HG02840 (cell line): Measurements from ENCODE around the gene TOE1.

Experiments used
- ATAC-seq: cut with Tn5 transposase; IDR thresholded peaks from one replicate; pipeline ENCODE4 v1.9.1; 2021; ENCODE audit warnings: mild to moderate bottlenecking, moderate library complexity, moderate number of reproducible peaks; ENCODE audit not compliant: unreplicated experiment, low FRiP score

Gene TOE1

DNA sequence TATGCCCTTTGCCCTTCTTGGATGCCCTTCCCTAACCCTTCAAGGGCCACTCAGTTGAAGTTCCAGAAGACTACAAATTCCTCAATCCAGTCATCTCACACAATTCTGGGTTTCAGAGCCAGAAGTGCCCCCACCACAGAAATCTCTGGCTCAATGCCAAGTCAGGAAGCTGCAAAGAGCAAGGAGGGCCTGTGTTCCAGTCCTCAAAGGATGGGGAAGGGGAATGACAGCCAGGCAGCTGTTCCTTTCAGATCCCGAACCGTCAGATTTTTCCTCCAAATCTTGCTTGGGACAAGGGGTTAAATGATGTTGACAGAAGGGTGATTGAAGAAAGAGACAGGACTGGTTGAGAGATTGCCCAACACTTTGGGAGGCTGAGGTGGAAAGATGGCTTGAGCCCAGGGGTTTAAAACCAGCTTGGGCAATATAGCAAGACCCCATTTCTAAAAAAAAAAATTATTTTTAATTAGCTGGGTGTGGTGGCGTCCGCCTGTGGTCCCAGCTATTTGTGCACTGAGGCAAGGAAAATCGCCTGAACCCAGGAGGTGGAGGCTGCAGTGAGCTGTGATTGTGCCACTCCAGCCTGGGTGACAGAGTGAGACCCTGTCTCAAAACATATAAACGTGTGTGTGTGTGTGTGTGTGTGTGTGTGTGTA, 14.0 kb upstream of the TOE1 start:
- no peak for ATAC-seq

DNA sequence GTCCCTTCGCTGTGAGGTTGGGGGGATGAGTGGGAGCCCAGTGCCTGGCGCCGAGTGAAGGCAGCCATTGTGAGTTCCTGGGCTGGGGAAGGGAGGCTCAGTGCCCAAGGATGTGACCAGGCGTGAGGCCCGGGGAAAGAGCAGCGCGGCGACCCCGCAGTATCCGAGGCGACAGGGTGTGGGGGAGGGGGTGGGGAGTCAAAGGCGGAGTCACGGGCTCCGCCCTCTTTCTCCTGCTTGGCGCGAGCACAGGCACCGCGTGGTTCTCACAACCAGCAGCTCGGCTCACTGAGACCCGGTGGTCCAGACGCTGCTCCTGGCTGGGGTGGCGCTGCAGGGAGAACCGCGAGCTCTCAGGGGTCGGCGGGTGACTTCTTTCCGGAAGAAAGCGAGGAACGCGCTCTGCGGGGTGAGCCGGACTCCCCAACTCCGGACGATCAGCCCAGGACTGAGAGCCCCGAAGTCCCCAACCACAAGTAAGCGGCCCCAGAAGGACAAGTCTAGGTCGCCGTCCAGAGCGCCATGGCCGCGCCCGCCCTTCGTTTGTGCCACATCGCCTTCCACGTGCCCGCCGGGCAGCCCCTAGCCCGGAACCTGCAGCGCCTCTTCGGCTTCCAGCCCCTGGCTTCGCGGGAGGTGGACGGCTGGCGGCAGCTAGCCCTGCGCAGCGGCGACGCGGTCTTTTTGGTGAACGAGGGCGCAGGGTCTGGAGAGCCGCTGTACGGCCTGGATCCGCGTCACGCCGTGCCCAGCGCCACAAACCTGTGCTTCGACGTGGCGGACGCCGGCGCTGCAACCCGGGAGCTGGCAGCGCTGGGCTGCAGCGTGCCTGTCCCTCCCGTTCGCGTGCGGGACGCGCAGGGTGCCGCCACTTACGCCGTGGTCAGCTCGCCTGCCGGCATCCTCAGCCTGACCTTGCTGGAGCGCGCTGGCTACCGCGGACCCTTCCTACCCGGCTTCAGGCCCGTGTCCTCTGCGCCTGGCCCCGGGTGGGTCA, 13.0 kb upstream of the TOE1 start, which contains the start of gene HPDL:
HPDL (plus strand) TSS at position 269 of the 997 bp plus-strand sequence; CDS start at position 523, 254 bp downstream.
- ATAC-seq: no peak

DNA sequence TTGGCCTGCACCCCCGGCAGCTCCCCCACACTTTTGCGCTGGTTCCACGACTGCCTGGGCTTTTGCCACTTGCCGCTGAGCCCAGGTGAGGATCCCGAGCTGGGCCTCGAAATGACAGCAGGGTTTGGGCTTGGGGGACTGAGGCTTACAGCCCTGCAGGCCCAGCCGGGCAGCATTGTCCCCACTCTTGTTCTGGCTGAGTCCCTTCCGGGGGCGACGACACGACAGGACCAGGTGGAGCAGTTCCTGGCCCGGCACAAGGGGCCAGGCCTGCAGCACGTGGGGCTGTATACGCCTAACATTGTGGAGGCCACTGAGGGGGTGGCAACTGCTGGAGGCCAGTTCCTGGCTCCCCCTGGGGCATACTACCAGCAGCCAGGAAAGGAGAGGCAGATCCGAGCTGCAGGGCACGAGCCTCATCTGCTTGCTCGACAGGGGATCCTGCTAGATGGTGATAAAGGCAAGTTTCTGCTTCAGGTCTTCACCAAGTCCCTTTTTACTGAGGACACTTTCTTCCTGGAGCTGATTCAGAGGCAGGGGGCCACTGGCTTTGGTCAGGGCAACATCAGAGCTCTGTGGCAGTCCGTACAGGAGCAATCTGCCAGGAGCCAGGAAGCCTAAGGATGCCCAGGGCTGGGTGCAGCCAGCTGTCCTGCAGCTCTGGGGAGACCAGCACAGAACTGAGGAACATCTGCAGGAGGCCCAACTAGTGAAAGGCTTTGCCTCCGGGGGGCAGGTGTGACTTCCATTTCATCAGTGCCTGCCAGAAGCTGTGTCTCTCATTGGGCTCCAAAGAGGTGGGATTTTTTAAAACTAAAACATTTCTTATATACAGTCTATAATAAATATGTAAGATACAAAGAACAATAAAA, 12.1 kb upstream of the TOE1 start:
- no peak for ATAC-seq

DNA sequence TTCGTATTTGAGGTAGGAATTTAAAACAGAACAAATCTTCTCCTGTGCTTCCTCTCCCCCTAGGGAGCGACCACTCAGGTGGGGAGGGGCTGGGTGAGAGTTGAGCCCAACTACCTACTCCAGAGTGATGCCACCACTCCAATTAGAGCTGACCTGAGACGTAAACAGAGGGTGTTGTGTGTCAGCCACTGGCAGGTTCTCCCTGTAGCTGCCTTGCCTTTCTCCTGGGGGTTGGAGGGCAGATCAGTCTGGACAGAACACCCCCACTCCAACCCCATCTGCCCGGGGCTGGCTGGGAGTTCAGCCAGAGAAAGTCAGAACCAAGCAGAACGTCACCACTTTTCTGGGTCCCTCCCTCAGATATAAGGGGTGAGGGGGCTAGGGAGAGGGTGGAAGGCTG, 11.3 kb upstream of the TOE1 start:
- no peak for ATAC-seq

DNA sequence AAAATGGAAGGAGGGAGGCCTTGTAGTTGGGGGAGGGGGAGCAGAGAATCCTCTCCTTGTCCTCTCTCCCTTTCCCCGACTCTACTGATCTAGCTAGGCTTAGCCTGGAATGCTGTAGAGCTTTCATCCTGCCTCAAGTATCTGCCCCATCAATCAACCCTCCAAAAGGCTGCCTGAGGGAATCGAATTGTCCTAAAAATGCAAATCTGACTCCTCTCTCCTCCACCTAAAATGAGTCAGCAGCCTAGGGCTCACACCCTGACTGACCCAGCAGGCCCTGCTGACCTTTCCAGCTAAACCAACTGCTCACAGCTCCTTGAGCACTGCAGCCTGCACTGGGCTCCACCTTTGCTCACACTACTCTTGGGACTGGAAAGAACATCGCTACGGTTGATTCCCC, 10.5 kb upstream of the TOE1 start:
- no peak for ATAC-seq

DNA sequence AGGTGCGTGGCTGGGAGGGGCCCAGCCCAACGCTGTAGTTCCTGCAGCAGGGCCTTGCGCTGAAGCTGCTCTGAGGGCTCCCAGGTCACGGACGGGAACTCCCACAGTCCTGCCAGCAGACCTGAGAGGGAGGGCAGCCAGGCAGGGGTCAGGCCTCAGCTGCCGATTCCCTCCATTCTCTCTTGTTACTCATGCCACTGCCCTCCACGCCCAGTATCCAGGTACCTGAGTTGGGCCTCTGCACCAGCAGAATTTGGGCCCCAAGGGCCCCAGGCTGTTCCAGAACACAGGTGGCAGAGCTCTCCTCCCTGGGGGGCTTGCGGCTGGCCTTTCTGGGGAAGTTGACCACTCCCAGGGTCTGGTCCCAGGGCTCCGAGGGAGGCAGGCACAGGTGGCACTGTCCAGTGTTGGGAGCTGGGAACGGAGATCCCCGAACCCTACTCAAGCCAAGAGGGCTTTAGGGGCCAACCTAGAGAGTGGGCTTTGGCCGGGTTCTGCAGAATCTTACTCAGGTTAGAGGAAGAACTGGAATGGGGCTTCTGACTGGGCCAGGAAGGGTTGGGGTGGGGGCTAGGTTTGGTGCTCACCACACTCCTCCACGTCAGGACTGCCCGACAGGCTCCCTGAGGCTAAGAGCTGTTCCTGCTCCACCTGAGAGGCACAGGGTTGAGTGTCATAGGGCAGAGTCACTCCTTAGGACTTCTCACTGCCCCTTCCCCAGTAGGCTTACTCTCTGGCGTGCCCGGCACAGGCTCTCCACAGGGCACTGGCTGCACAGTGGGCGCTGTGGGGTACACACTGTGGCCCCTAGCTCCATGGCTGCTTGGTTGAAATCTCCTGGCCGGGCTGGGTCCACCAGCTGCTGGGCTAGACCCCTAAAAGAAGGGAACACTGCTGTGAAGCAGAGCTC, 8.3 kb upstream of the TOE1 start:
- no peak for ATAC-seq

DNA sequence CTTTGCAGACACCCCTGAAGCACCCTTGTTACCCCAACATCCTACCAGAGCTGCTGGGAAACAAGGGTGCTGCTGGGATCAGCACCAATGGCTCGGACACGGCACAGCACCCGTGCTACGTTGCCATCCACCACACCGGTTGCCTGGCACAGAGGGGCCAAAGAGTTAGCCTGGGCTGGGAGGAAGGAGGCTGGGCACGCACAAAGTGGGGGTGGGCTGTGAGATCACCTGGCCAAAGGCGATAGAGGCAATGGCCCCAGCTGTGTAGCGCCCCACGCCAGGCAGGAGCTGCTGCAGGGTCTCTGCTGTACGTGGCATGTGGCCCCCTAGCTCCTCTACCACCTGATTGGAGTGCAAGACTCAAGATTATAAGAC, 7.6 kb upstream of the TOE1 start:
- no peak for ATAC-seq

DNA sequence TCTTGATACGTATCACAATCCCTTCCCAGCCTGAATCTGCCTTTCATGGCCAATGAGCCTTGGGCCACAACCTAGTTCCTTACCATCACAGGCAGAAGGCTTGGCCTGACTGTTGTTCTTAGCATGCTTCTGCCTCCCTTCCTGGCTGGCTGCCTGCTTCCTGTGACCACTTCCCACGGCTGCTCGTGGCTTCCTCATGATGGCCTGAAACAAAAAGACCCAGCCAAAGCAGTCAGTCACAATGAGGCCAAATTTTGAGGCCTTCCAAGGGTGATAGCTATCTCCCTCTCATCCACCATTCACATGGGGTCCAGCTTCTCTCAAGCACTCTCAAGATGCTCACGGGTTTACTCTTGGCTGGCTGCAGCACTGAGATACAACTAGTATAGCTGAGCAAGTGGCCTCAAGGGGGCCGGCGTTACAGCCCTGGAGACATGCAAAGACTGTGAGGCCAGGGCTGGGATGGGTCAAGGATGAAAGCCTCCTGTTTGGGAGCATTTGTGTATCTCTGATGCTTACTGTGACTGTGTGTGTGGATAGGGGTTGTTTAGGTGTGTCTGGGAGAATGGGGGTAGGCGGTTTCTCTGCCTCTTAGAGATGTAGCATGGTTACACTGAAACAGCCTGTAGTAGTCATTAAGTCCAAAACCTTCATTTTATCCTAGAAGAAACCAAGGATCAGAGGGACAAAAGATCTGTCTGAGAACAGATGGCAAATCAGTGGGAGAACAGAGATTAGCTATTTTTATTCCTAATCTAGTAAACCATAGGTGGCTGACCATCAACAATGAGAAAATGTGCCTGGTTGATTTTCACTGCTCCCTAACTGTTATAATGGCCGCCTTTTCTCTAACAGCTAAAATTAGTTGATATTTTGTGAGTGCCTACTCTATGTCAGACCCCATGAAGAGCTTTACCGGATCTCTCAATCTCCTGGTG, 5.4 kb upstream of the TOE1 start:
- no peak for ATAC-seq

DNA sequence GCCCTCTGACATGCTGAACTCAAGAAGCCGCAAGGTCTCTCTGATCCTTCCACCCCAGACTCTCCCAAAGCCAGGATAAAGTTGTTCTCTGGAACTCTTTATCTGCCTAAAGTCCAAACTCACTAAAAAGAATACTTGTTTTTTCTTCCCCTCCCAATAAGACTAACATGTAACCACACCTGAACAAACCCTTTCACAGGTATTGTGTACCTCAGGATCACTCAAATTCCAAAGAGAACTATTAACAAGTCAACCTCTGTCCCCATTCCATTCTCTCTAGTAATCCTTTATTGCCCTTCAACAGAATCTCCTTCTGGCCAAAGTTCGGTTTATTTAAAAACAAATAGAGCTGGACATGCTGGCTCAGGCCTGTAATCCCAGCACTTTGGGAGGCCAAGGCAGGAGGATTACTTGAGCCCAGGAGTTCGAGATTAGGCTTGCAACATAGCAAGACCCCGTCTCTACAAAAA, 4.1 kb upstream of the TOE1 start:
- ATAC-seq: no peak

DNA sequence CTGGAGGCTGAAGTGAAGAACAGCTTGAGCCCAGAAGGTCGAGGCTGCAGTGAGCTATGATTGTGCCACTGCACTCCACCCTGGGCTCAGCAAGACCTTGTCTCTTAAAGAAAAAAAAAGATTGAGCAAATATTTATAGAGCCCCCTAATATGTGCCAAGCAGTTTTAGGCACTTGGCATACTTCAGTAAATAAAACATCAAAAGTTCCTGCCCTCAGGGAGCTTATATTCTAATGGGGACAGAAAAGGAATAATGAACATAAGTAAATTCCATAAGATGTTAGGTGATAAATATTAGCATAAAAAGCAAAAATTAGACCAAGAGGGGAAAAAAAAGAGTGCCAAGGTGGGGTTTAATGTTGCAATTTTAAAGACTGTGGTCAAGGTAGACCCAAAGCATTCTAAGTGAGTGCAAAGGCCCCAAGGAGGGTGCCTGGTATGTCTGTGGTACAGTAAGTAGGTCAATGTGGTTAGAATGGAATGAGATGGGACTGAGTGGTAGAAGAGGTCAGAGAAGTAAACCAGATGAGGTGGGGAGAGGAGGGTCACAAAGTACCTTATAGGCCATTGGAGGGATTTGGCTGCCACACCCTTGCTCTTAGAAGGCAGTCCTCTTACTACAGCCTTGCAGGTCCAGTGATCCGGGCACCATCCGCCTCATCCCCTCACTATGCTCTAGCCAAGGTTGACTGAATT, 2.2 kb upstream of the TOE1 start:
- ATAC-seq: no peak

DNA sequence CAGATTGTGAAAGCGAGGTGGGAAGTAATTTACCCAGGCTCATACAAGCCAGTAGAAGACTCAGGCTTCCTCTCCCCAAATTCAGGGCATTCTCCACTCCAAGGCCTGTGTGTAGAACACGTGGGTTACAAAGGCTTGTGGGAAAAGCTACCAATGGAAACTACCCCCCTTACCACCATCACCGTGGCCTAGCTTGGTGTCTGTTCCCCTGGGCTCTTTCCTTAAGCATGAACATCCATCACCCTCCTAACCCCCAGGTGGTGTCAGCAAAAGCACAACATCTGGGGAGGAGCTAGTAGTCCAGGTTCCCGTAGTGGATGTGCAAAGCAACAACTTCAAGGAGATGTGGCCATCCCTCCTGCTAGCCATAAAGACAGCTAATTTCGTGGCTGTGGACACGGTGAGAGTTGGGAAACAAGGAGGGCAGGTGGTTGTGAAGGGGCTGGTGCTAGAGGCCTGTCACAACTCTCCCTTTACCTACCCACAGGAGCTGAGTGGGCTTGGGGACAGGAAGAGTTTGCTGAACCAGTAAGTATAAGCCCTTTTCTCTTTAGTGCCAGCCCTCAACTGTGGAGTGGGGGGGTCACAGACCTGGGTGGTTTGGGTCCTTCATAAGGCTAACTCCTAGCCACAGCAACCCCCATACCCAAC, 971 bp downstream of the TOE1 start:
- no peak for ATAC-seq

DNA sequence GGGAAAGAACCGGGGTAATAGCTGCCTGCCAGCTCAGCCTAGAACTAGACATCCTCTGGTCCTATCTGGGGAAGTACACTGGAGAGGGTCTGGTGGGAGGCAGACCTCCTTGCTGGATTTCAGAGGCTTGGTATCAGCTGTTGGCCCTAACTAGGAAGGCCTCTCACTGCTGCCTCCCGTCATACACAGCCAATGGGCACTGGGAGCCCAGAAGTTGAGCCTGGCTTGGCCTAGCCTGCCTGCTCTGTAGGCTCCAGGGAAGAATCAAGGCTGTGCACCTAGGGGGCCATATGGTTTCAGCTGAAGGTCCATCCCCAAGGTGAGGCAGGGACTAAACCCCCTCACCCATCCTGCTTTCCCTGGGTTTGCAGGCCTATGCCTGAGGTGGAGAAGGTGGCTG, 4.5 kb downstream of the TOE1 start:
- ATAC-seq: no peak

DNA sequence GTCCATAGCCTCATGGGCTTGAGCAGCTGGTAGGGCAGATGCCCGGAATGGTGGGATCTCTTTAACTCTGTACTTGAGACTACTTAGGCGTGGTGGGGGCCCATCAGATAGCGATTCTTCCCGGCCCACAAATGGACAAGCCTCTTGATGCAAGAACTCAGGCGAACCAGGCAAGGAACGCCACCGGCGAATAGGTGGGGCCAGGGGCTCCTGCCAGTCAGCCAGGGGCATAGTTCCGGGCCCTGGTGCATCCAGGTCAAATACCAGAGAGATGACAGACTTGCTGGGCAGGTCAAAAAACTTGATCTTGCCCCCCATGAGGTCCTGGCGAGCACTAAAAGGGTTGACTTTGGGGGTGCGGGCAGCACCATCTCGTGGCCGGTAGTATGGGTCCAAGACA, 5.0 kb downstream of the TOE1 start:
- ATAC-seq: no peak

DNA sequence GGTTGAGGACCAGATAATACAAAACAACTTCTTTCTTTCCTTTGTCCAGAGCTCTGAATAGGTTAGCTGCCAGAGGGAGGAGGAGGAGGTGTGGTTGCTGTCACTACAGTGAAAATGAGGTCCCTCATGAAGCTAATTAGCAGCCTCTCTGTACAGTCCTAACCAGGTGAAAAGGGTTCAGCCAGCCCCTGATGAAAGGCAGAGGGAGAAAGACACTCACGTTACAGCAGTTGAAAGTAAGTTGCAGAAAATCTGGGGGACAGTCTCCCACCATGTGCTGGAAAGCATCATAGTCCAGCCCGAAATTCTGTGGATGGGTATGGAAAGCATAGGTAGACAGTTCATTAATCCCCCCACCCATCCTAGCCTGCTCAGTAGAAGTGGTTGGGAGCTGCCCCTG, 6.5 kb downstream of the TOE1 start:
- ATAC-seq: no peak

DNA sequence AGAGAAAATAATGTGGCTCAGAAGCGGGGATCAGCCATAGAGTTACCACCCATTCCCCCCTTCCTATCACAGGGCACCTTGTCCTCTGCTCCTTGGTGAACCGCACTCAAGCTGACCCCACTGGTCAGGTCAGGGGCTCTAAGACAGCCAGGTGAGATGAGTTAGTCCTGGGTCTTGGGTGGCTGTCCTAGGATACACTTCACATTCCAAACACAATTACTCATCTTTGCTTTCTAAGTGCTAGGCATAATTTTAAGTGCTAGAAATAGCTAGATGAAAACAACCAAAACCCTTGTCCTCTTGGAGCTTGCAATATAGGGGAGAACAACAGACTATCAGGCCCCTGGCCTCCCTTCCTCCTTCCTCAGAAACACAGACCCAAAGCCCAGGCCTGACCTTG, 8.1 kb downstream of the TOE1 start:
- ATAC-seq: no peak

DNA sequence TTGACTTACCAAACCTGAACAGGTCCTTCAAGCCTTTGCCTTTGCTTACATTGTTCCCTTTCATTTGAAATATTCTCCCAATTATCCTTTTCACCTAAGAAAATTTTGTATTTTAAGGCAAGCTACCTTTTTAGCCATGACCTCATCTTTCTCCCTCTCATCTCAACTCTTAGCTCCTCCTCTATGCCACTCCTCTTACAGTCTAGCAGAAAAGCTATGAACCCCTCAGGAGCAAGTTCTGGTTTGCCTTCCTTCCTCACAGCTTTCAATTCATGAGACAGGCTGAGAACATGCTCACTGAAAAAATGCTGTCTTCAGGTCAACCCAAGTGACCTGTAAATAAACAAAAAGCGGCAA, 8.6 kb downstream of the TOE1 start:
- ATAC-seq: no peak

DNA sequence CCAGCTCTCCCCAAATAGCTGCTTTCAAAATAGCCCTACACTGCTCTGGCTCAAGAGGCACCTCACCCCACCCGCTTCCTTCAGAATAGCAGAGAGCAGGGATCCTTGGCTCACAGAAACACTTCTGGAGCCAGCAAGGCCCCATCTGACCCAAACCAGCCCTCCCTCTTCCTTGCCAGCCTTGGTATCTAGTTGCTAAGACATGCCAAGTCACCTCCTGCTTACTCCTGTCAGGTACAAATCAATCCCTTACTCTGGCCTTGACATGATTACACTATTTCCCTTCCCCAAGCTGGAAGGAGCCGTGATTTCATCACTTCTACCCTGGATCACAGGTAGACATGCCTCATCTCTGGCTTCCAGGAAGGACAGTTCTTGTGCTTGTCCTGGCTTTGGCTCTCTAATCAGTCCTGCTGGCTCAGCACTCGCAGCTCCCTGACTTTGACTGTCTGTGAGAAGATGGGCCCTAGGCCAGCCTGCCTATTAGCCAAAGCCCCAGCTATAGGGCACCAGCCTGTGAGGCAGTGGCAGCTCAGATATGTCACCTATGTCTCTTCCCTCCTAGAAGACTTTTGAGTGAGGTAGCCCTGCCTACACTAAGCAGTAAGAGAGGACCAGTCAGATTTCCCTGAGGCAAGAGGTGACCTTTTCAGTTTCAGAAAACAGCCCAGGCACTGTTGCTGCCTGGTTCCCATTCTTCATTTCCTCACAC, 9.2 kb downstream of the TOE1 start:
- ATAC-seq: no peak
